ENCODE data around the gene CCDC93. TPM values are rescaled to one million over a fixed set of nuclear protein-coding genes. Genes with fewer than 3 reads are reported as not detected.
"Not testable (repeated sequence)": the region's sequence is repeated elsewhere in the genome, so short reads cannot be mapped to it uniquely, and the experiment has no call there.

The CCDC93 gene
- total RNA-seq, 1 experiment from 2014 or later: 27.2 TPM

DNA sequence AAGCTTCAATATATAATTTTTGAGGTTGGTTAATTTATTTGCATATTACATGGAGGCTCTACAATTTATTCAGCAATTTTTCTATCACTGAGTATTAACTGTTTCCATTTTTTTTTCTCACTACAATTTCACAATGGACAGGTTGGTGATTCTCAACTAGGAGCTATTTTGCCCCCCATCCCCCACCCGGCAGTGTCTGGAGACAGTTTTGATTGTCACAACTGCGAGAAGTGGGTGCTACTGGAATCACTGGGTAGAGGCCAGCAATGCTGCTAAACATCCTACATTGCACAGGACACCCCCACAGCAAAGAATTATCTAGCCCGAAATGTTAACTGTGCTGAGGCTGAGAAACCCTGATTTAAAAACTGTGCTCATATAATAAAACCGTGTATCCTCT, 82.6 kb downstream of the CCDC93 start:
- Histone ChIP-seq H3K27ac (ENCODE audit: low read depth, low read length, poor library complexity, severe bottlenecking) (no peak overlapping the region), H3K9me3 (ENCODE audit: low read depth, low read length, poor library complexity, severe bottlenecking) (no peaks in the 10 kb centered on the region), H3K36me3 (ENCODE audit: insufficient read depth, low read length, poor library complexity, severe bottlenecking) (peaks cover 20% of the 10 kb centered on the region), H3K4me1 (ENCODE audit: insufficient read depth, low read length, poor library complexity, severe bottlenecking) (no peaks in the 10 kb centered on the region), H3K27me3 (replicated peaks; ENCODE audit: insufficient read depth, low read depth, low read length, poor library complexity) (no peaks in the 10 kb centered on the region), H3K4me3 (ENCODE audit: low read depth, low read length, poor library complexity, severe bottlenecking) (no peak overlapping the region)
- BruUV-seq (replicated peaks): no TSS peak
- CTCF ChIA-PET: no interaction called here
- no peak for DNase-seq (ENCODE audit: low spot score)
- POLR2A ChIA-PET (ENCODE audit: low non-redundant PET): no interaction called here
- intact Hi-C loops (cut with micrococcal nuclease; ENCODE audit: unreplicated experiment): no loop called here
- TF ChIP-seq, protein P1, sequence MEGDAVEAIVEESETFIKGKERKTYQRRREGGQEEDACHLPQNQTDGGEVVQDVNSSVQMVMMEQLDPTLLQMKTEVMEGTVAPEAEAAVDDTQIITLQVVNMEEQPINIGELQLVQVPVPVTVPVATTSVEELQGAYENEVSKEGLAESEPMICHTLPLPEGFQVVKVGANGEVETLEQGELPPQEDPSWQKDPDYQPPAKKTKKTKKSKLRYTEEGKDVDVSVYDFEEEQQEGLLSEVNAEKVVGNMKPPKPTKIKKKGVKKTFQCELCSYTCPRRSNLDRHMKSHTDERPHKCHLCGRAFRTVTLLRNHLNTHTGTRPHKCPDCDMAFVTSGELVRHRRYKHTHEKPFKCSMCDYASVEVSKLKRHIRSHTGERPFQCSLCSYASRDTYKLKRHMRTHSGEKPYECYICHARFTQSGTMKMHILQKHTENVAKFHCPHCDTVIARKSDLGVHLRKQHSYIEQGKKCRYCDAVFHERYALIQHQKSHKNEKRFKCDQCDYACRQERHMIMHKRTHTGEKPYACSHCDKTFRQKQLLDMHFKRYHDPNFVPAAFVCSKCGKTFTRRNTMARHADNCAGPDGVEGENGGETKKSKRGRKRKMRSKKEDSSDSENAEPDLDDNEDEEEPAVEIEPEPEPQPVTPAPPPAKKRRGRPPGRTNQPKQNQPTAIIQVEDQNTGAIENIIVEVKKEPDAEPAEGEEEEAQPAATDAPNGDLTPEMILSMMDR (conservative IDR thresholded peaks at IDR 0.05; ENCODE audit: low read depth, low read length): no peak
- no peak for TF ChIP-seq EZH2 (IDR thresholded peaks at IDR 0.05; ENCODE audit: borderline replicate concordance, low read depth, low read length, poor library complexity, severe bottlenecking)

DNA sequence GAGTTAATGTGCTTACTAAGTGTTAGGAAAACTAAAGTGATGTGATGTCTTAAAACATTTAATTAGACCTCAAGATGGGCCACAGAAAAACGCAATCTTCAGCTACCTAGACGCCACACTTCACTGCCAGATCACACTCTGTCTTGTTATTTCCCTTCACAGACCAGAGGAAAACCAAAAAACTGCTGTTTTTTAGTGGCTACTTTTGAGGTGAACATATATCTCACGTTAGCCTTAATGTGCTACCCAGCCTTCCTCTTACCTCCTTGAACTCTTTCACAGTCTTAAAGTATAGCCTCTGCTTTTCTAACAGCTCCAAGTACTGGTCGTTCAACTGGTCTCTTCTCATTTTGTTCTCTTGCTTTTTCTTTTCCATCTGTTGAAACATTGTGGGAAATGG, 83.1 kb downstream of the CCDC93 start:
- intact Hi-C loops (cut with micrococcal nuclease; ENCODE audit: unreplicated experiment): no loop called here
- H3K9me3 ChIP-seq (ENCODE audit: low read depth, low read length, poor library complexity, severe bottlenecking): no peaks in the 10 kb centered on the region
- BruUV-seq (replicated peaks): no TSS peak
- no peaks in the 10 kb centered on the region for H3K27me3 ChIP-seq (replicated peaks; ENCODE audit: insufficient read depth, low read depth, low read length, poor library complexity)
- H3K27ac ChIP-seq (ENCODE audit: low read depth, low read length, poor library complexity, severe bottlenecking): no peak overlapping the region
- H3K4me3 ChIP-seq (ENCODE audit: low read depth, low read length, poor library complexity, severe bottlenecking): no peak overlapping the region
- no peaks in the 10 kb centered on the region for H3K4me1 ChIP-seq (ENCODE audit: insufficient read depth, low read length, poor library complexity, severe bottlenecking)
- DNase-seq (ENCODE audit: low spot score): no peak
- CTCF ChIA-PET: no interaction called here
- H3K36me3 ChIP-seq (ENCODE audit: insufficient read depth, low read length, poor library complexity, severe bottlenecking): peaks cover 19% of the 10 kb centered on the region
- POLR2A ChIA-PET (ENCODE audit: low non-redundant PET): no interaction called here
- TF ChIP-seq, protein P1 (conservative IDR thresholded peaks at IDR 0.05; ENCODE audit: low read depth, low read length): no peak
- TF ChIP-seq EZH2 (IDR thresholded peaks at IDR 0.05; ENCODE audit: borderline replicate concordance, low read depth, low read length, poor library complexity, severe bottlenecking): no peak

DNA sequence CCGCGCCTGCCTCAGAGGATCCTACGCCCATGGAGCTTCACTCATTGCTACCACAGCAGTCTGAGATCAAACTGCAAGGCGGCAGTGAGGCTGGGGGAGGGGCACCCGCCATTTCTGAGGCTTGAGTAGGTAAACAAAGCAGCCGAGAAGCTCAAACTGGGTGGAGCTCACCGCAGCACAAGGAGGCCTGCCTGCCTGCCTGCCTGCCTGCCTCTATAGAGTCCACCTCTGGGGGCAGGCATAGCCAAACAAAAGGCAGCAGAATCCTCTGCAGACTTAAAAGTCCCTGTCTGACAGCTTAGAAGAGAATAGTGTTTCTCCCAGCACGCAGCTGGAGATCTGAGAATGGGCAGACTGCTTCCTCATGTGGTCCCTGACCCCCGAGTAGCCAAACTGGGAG, 90.4 kb downstream of the CCDC93 start:
- H3K4me3 ChIP-seq (ENCODE audit: low read depth, low read length, poor library complexity, severe bottlenecking); CTCF ChIA-PET; H3K27me3 ChIP-seq (replicated peaks; ENCODE audit: insufficient read depth, low read depth, low read length, poor library complexity); POLR2A ChIA-PET (ENCODE audit: low non-redundant PET); H3K9me3 ChIP-seq (ENCODE audit: low read depth, low read length, poor library complexity, severe bottlenecking); H3K4me1 ChIP-seq (ENCODE audit: insufficient read depth, low read length, poor library complexity, severe bottlenecking); intact Hi-C loops (cut with micrococcal nuclease; ENCODE audit: unreplicated experiment); BruUV-seq (replicated peaks); DNase-seq (ENCODE audit: low spot score); H3K27ac ChIP-seq (ENCODE audit: low read depth, low read length, poor library complexity, severe bottlenecking): not testable (repeated sequence)
- peaks cover 20% of the 10 kb centered on the region for H3K36me3 ChIP-seq (ENCODE audit: insufficient read depth, low read length, poor library complexity, severe bottlenecking)

DNA sequence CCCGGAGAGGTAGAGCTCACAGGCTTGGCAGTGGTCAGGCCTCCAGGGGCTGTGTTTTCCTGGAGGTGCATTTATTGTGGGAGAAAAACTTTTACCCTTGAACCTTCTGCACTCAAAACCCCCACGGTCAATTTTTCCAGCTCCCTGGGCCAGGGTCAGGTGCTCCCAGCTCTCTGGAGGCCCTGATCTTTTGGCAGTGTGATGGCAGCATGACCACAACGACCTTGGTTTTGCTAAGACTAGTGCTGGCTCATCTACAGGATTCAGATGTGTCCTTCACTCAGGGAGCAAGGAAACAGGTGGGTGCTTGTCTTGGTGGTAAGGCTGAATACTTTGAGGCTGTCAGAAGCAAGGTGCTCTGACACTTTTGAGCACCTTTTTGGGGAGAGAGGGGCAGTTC, 92.3 kb downstream of the CCDC93 start:
- H3K27me3 ChIP-seq (replicated peaks; ENCODE audit: insufficient read depth, low read depth, low read length, poor library complexity): no peaks in the 10 kb centered on the region
- H3K36me3 ChIP-seq (ENCODE audit: insufficient read depth, low read length, poor library complexity, severe bottlenecking): peaks cover 20% of the 10 kb centered on the region
- DNase-seq (ENCODE audit: low spot score): no peak
- intact Hi-C loops (cut with micrococcal nuclease; ENCODE audit: unreplicated experiment): no loop called here
- ChIA-PET POLR2A (ENCODE audit: low non-redundant PET) (no interaction called here), CTCF (no interaction called here)
- BruUV-seq (replicated peaks): no TSS peak
- H3K4me1 ChIP-seq (ENCODE audit: insufficient read depth, low read length, poor library complexity, severe bottlenecking): no peaks in the 10 kb centered on the region
- no peak overlapping the region for H3K27ac ChIP-seq (ENCODE audit: low read depth, low read length, poor library complexity, severe bottlenecking)
- no peak overlapping the region for H3K4me3 ChIP-seq (ENCODE audit: low read depth, low read length, poor library complexity, severe bottlenecking)
- no peaks in the 10 kb centered on the region for H3K9me3 ChIP-seq (ENCODE audit: low read depth, low read length, poor library complexity, severe bottlenecking)
- TF ChIP-seq EZH2 (IDR thresholded peaks at IDR 0.05; ENCODE audit: borderline replicate concordance, low read depth, low read length, poor library complexity, severe bottlenecking): no peak
- TF ChIP-seq, protein P1 (conservative IDR thresholded peaks at IDR 0.05; ENCODE audit: low read depth, low read length): no peak

All from A673 (cell line).